Caco-2 (cell line): ENCODE data around the gene SRM. TPM values are rescaled to one million over a fixed set of nuclear protein-coding genes. Genes with fewer than 3 reads are reported as not detected.

ENCODE experiments used
- BruUV-seq: library from RNA; stranded (reverse); fragments of 400-500 nt; replicated peaks from 2 replicates; lab custom pipeline; 2021; lab: Mats Ljungman, UMichigan
- CTCF ChIA-PET: fragments of 300-600 bp; sonication (Branson Sonifier 250); formaldehyde crosslinking; loops from one replicate; lab custom pipeline; 2022; ENCODE audit warnings: antibody characterized with exemption; lab: Charles Lee
- POLR2A ChIA-PET: fragments of 300-600 bp; sonication (Branson Sonifier 250); formaldehyde crosslinking; loops from one replicate; lab custom pipeline; 2022; ENCODE audit warnings: antibody characterized with exemption; lab: Charles Lee
- DNase-seq, 2 experiments: peaks; one replicate each; pipeline versions ENCODE4 v3.0.0 to v3.0.0-alpha.2; 2020 to 2022
- H3K27me3 ChIP-seq: replicated peaks from 2 replicates; pipeline ENCODE4 v1.6.0; 2011; ENCODE audit warnings: low read length; ENCODE audit not compliant: control insufficient read depth, insufficient read depth
- H3K36me3 ChIP-seq: 2 replicates; pipeline ENCODE4 v1.5.1; 2011; ENCODE audit warnings: low read length; ENCODE audit not compliant: control insufficient read depth, insufficient read depth
- H3K4me1 ChIP-seq: fragments of 250-450 bp; sonication (Bioruptor Pico); 2 replicates; pipeline ENCODE4 v1.5.1; 2020; ENCODE audit warnings: mild to moderate bottlenecking
- H3K4me3 ChIP-seq: 2 replicates; pipeline ENCODE4 v1.5.1; 2011; ENCODE audit warnings: low read depth, mild to moderate bottlenecking, control low read depth, low read length
- H3K9me3 ChIP-seq: fragments of 250-450 bp; sonication (Bioruptor Pico); 2 replicates; pipeline ENCODE4 v1.5.1; 2020; ENCODE audit warnings: mild to moderate bottlenecking, moderate library complexity
- H3K27ac Mint-ChIP-seq: one replicate; pipeline ENCODE4 v1.8.0; 2022; ENCODE audit warnings: mixed read lengths; ENCODE audit not compliant: unreplicated experiment
- H3K27me3 Mint-ChIP-seq: one replicate; pipeline ENCODE4 v1.8.0; 2022; ENCODE audit warnings: mixed read lengths; ENCODE audit not compliant: insufficient read depth, unreplicated experiment
- H3K36me3 Mint-ChIP-seq: one replicate; pipeline ENCODE4 v1.8.0; 2022; ENCODE audit warnings: mild to moderate bottlenecking, mixed read lengths; ENCODE audit not compliant: insufficient read depth, unreplicated experiment
- H3K4me1 Mint-ChIP-seq: one replicate; pipeline ENCODE4 v1.8.0; 2022; ENCODE audit warnings: low read depth, mixed read lengths; ENCODE audit not compliant: unreplicated experiment
- H3K4me3 Mint-ChIP-seq: one replicate; pipeline ENCODE4 v1.8.0; 2022; ENCODE audit warnings: mild to moderate bottlenecking, moderate library complexity, mixed read lengths; ENCODE audit not compliant: unreplicated experiment
- H3K9me3 Mint-ChIP-seq: one replicate; pipeline ENCODE4 v1.8.0; 2022; ENCODE audit warnings: mixed read lengths; ENCODE audit not compliant: unreplicated experiment
- CTCF ChIP-seq, 2 experiments: fragments of 200-600 bp in 1 of 2; IDR thresholded peaks; 1 replicate in 1 of 2; 2 replicates in 1 of 2; pipeline versions ENCODE4 v1.5.1 to v1.8.0; 2011 to 2022; ENCODE audit warnings: antibody characterized with exemption in 1 of 2, control low read depth in 1 of 2, inconsistent platforms in 1 of 2, low read depth in 1 of 2, low read length in 1 of 2, mild to moderate bottlenecking in 1 of 2, moderate library complexity in 1 of 2; ENCODE audit not compliant: insufficient read depth in 1 of 2, severe bottlenecking in 1 of 2, unreplicated experiment in 1 of 2
- intact Hi-C: fragments of 100-400 bp; cut with micrococcal nuclease; formaldehyde crosslinking; loops from one replicate; pipeline ENCODE4 v1.10.0; 2022; ENCODE audit not compliant: unreplicated experiment
- total RNA-seq: library from RNA; stranded (reverse); gene quantifications from 2 replicates; pipeline ENCODE4 v1.2.3, GENCODE V29; 2022

Gene SRM
- total RNA-seq, 1 experiment from 2014 or later = 125 TPM

GRCh38 chr1:11031624-11032262, 28.1 kb downstream of the SRM start:
- ChIA-PET CTCF (interaction anchor here (0.6 kb wide), 1 partner anchor 613 kb away, joined by 3 read pairs; no protein-coding TSS in a partner anchor), POLR2A (no interaction called here)
- Mint-ChIP-seq H3K27me3 (no peaks in the 10 kb centered on the region), H3K4me3 (no peak overlapping the region), H3K27ac (no peak overlapping the region), H3K9me3 (no peaks in the 10 kb centered on the region), H3K36me3 (peaks cover 29% of the 10 kb centered on the region), H3K4me1 (no peaks in the 10 kb centered on the region)
- no peak for TF ChIP-seq CTCF (IDR thresholded peaks at IDR 0.05; ENCODE audit: insufficient read depth in 1 of 2, low read depth in 1 of 2, low read length in 1 of 2, severe bottlenecking in 1 of 2, unreplicated experiment in 1 of 2)
- no peaks in the 10 kb centered on the region for H3K9me3 ChIP-seq
- intact Hi-C loops = no loop called here
- no peak overlapping the region for H3K4me3 ChIP-seq
- no TSS peak for BruUV-seq
- no peak for DNase-seq
- H3K27me3 ChIP-seq = no peaks in the 10 kb centered on the region
- peaks cover 2% of the 10 kb centered on the region for H3K36me3 ChIP-seq
- no peaks in the 10 kb centered on the region for H3K4me1 ChIP-seq

GRCh38 chr1:11030865-11031264, 29.0 kb downstream of the SRM start:
- ChIA-PET POLR2A (no interaction called here), CTCF (no interaction called here)
- no peak for TF ChIP-seq CTCF (IDR thresholded peaks at IDR 0.05; ENCODE audit: insufficient read depth in 1 of 2, low read depth in 1 of 2, low read length in 1 of 2, severe bottlenecking in 1 of 2, unreplicated experiment in 1 of 2)
- H3K4me3 Mint-ChIP-seq = no peak overlapping the region
- no peaks in the 10 kb centered on the region for H3K4me1 Mint-ChIP-seq
- H3K4me1 ChIP-seq = no peaks in the 10 kb centered on the region
- H3K27me3 Mint-ChIP-seq = no peaks in the 10 kb centered on the region
- no TSS peak for BruUV-seq
- no peak for DNase-seq
- H3K27me3 ChIP-seq = no peaks in the 10 kb centered on the region
- H3K27ac Mint-ChIP-seq = no peak overlapping the region
- H3K4me3 ChIP-seq = no peak overlapping the region
- intact Hi-C loops = no loop called here
- peaks cover 2% of the 10 kb centered on the region for H3K36me3 ChIP-seq
- H3K36me3 Mint-ChIP-seq = peaks cover 38% of the 10 kb centered on the region
- H3K9me3 ChIP-seq = no peaks in the 10 kb centered on the region
- no peaks in the 10 kb centered on the region for H3K9me3 Mint-ChIP-seq

GRCh38 chr1:11028018-11028417, 31.8 kb downstream of the SRM start:
- intact Hi-C loops = no loop called here
- H3K36me3 Mint-ChIP-seq = peaks cover 67% of the 10 kb centered on the region
- CTCF ChIA-PET = no interaction called here

More at GRCh38 chr1:11028018-11028417, 31.8 kb downstream of the SRM start:
- POLR2A ChIA-PET = no interaction called here
- BruUV-seq = no TSS peak
- Mint-ChIP-seq H3K4me3 (no peak overlapping the region), H3K4me1 (no peaks in the 10 kb centered on the region), H3K27ac (no peak overlapping the region), H3K9me3 (no peaks in the 10 kb centered on the region), H3K27me3 (no peaks in the 10 kb centered on the region)
- DNase-seq = no peak
- Histone ChIP-seq H3K36me3 (peaks cover 2% of the 10 kb centered on the region), H3K4me3 (no peak overlapping the region), H3K9me3 (no peaks in the 10 kb centered on the region), H3K4me1 (no peaks in the 10 kb centered on the region), H3K27me3 (no peaks in the 10 kb centered on the region)
- TF ChIP-seq CTCF (IDR thresholded peaks at IDR 0.05; ENCODE audit: insufficient read depth in 1 of 2, low read depth in 1 of 2, low read length in 1 of 2, severe bottlenecking in 1 of 2, unreplicated experiment in 1 of 2) = no peak
